HG02973 (cell line): ENCODE data around the gene EML1.
A peak's percentile ranks its signal among the peaks of the same experiment; 100 is the strongest.

ENCODE experiments used
- ATAC-seq: cut with Tn5 transposase; IDR thresholded peaks from one replicate; pipeline ENCODE4 v1.9.1; 2021; ENCODE audit warnings: moderate library complexity; ENCODE audit not compliant: unreplicated experiment

Gene EML1

DNA sequence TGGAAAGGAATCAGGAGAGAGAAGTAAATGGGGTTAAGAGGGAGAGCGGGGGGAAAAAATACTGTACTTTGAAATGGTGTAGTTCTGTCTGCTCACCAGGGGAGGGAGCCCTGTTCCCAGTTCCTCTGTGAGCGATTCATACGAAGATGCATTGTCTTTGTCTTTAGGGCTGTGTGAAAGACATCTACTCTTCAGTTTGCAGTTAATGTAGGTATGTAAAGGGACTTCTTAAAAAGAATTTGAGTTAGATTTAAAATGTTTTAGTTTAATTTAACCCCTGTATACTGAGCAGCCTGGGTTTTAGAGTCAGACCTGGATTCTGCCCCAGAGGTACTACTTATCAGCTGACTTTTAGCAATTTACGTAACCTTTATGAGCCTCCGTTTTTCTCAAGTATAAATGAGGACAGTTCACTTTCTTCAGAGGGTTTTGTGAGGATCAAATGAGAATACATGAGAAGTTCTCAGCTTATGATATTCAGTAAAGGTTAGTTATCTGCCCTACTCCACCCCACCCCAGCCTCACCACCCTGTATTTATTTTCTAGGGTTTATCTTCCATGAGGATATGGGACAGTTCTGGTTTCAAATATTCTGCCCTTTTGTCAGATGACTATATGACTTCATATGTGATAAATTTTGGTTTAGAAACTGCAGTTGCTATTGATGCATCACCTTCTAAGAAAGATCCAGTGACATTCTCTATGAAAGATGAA, 189.5 kb downstream of the EML1 start:
- peak; percentile 78 for ATAC-seq

DNA sequence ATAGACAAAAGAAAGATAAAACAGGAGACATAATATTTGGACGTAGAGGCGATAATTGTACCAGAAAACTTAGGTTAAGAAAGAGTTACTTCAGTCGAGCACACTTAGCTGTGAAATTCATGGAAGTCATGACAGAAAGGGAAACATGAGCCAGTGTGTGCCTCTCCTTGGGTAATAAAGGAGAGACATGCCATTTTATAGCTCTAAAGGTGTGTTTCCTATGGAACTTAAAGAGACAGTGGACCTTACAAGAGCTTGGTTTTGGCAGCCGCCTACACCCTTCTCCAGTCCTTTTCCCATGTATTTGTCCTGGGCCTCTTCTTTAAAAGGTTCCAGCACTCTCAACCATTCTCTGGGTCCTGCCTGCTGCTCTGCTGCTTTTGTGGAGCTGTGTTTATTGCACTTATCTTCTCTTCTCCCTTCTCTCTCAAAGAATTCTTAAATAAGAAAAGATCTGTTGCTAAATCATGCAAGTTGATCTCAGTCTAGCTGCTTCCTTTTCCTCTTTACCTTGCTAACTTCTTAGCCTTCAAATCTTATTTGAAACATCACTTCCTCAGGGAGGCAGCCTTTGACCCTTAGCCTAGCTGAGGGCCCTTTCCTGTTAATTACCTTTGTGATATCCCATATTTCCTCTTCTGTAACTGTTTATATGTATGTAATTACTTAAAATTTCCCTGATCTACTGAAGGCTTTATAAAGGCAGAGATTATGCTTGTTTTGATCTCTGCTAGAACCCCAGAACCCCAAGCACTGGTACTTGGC, 190.2 kb downstream of the EML1 start:
- ATAC-seq: no peak

DNA sequence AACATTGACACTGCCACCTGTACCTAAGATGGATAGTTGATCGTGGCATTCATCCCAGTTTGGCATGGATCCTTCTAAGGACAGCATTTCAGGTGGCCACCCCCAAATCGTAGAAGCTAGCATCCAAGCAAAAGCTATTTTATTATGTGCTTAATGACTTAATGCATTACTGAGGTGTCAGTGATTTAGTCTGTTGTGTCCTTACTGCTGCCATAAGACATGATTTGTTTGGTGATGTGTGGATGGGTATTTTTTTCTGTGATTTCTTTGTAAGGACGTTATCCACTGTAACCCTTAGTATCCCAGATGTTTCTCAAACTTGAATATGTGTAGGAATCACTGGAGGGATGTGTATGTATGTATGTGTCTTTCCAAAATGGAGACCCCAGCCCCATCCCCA, 190.8 kb downstream of the EML1 start:
- ATAC-seq: no peak

DNA sequence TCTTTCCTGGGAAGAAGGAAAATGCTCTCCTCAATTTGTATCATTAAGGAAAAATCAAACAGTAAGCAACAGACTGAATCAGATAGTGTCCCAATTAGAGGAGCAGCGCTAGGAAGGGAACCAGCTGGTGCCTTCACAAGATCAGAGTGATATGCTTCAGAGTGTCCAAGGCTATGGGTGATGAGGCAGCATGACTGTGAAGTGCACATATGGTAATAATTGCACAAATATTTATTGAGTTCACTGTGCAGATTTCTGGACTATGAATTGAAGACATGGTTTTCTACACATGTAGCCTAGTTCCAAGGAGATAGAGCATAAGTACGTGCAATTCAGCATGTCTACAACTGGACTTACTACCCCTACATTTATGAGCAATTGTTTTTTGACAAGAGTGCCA, 193.2 kb downstream of the EML1 start:
- ATAC-seq: no peak

DNA sequence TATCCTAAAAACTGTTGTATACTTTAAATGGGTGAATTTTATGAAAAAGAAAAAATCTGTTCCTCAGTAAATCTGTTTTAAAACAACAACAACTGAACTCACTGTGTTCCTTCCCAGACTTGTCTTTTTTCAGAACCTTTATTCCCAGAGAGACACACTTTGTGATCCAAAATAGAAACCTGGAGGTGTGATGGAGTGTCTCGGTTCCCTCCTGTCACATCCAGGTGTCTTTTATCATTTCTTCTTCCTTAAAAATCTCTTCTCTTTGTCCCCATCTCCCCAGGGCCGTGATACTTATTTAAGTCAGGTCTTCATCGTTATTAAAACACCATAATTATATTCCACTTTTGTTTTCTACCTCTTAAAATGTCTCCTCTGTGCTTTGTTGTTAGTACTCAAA, 195.8 kb downstream of the EML1 start:
- no peak for ATAC-seq

DNA sequence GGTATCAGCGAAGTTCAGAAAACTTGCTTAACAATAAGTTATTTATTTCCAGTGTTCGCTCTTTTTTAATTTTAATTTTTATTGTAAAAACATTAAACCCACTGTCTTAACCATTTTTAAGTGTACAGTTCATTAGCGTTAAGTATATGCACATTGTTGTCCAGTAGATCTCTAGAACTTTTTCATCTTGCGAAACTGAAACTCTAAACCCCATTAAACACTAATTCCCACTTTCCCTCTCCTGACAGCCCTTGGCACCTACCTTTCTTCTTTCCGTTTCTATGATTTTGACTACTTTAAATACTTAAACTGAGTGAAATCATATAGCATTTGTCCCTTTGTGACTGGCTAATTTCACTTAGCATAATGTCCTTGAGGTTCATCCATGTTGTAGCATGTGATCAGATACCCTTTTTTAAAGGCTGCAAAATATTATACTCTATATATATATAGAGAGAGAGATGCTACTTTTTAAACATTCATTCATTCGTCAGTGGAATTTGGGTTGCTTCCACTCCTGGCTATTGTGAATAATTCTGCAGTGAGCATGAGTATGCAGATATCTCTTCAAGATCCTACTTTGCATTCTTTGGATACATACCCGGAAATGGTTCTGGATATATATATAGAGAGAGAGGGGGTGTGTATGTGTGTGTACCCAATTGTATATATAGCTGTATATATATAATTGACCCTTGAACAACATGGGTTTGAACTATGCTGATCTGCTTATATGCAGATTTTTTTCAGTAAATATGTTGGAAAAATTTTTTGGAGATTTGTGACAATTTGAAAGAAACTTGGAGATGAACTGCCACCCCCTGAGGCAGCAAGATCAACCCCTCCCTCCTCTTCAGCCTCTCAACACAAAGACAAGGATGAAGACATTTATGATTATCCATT, 197.3 kb downstream of the EML1 start:
- no peak for ATAC-seq

DNA sequence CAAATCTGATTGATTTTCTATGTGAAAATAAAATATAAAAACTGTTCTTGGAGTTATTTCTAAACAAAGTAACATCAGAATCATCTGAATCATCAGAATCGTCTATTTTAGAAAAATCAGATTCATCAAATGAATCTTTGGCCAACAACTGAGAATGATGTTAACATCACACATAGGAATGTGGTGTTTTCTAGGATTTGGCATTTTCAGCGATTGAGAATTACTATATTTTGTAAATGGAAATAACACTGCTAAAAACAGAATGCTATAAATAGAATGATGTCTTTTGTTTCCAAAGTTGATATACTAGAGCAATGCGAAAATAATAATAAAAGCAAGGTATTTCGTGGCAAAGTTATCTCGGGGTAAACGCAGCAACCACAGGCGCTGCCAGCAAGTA, 198.1 kb downstream of the EML1 start:
- ATAC-seq: no peak
